Left colon (tissue), 2 donors: ENCODE results near the gene RNF126. TPM values are rescaled to one million over a fixed set of nuclear protein-coding genes. Genes with fewer than 3 reads are reported as not detected.
"Not testable (repeated sequence)": the region's sequence is repeated elsewhere in the genome, so short reads cannot be mapped to it uniquely, and the experiment has no call there.

ENCODE experiments used
- ATAC-seq: fragments of 200-7000 bp; cut with Tn5 transposase; one replicate; pipeline ENCODE4 v1.9.1; 2020; ENCODE audit warnings: mild to moderate bottlenecking, moderate library complexity
- DNase-seq, 2 donors: peaks; one replicate each; pipeline ENCODE4 v3.0.0-alpha.2; 2020
- intact Hi-C, 2 donors: fragments of 100-400 bp; cut with DNase I in 1 of 2; cut with micrococcal nuclease in 1 of 2; formaldehyde crosslinking; loops; one replicate each; pipeline versions ENCODE4 v1.11.2 to v1.14.0; 2022; cut with DNase I, micrococcal nuclease
- long read RNA-seq: library from polyadenylated mRNA; unstranded; transcript quantifications from one replicate; pipeline ENCODE4 v2.0.0, GENCODE V29; 2021
- total RNA-seq, 2 donors: library from RNA; stranded (reverse); fragmentation: NEBNext Ultra II Directional; extraction: Animal tissue kit (Norgen Biotek cat#: 25700); gene quantifications; one replicate each; pipeline ENCODE4 v1.2.1, GENCODE V29; 2021
- donor health status: DM: no; HTN: no; CAD: no.
- donor health status: DM: yes; HTN: yes; CAD: no.

The RNF126 gene
- 10 to 100 TPM; 60.1 to 73.1 TPM for total RNA-seq
- long read RNA-seq, transcript RNF126-201 (9 exons, 1,694 nt): major isoform, 83 of 129 reads
- long read RNA-seq, partial matches to known transcripts: 23 of 129 reads
- long read RNA-seq, other reads (novel, unspliced or antisense): 17 of 129 reads

GRCh38 chr19:662962-663681 lies at the start of gene RNF126:
TSS of gene RNF126 (minus strand) at chr19:663214. CDS start at chr19:663121, 93 bp downstream.
- DNase-seq (peak; percentile 85 to 94), ATAC-seq (peak; percentile 65)
- intact Hi-C loops: no loop called here

GRCh38 chr19:711254-711653 lies 48.2 kb upstream of the RNF126 start:
- DNase-seq (no peak), ATAC-seq (no peak)
- intact Hi-C loops: no loop called here

GRCh38 chr19:710767-711166 lies 47.8 kb upstream of the RNF126 start:
- ATAC-seq (no peak), DNase-seq (no peak)
- intact Hi-C loops: no loop called here

GRCh38 chr19:709965-710571 lies 47.1 kb upstream of the RNF126 start:
- ATAC-seq (no peak), DNase-seq (no peak)
- intact Hi-C loops: no loop called here

GRCh38 chr19:709196-709964 lies 46.4 kb upstream of the RNF126 start:
- DNase-seq: no peak
- intact Hi-C loops: no loop called here
- ATAC-seq: no peak

GRCh38 chr19:708154-709143 lies 45.4 kb upstream of the RNF126 start, which contains the start of gene PALM:
TSS of gene PALM (plus strand) at chr19:708935. CDS start at chr19:709147, 212 bp downstream.
- ATAC-seq (no peak), DNase-seq (no peak)
- intact Hi-C loops: no loop called here

- DNase-seq (no peak), ATAC-seq (no peak)
- intact Hi-C loops: no loop called here
Measured at GRCh38 chr19:704447-704741, 41.4 kb upstream of the RNF126 start.

GRCh38 chr19:703651-704446 lies 40.8 kb upstream of the RNF126 start:
- peak; percentile 73 to 76 for DNase-seq
- intact Hi-C loops: no loop called here
- ATAC-seq: peak; percentile 87

GRCh38 chr19:703329-703650 lies 40.3 kb upstream of the RNF126 start:
- intact Hi-C loops: no loop called here
- DNase-seq (no peak), ATAC-seq (no peak)

GRCh38 chr19:702847-703246 lies 39.8 kb upstream of the RNF126 start:
- intact Hi-C loops, ATAC-seq, DNase-seq: not testable (repeated sequence)

GRCh38 chr19:699885-700284 lies 36.9 kb upstream of the RNF126 start:
- ATAC-seq, DNase-seq, intact Hi-C loops: not testable (repeated sequence)

GRCh38 chr19:698529-698928 lies 35.5 kb upstream of the RNF126 start:
- intact Hi-C loops, ATAC-seq, DNase-seq: not testable (repeated sequence)

- DNase-seq: no peak
- no peak for ATAC-seq
- intact Hi-C loops: no loop called here
Measured at GRCh38 chr19:695352-695949, 32.4 kb upstream of the RNF126 start, which contains the start of gene PRSS57. TSS of gene PRSS57 (minus strand) at chr19:695452. CDS start at chr19:695430, 22 bp downstream.

- ATAC-seq (no peak), DNase-seq (no peak)
- intact Hi-C loops: no loop called here
Measured at GRCh38 chr19:694481-695351, 31.7 kb upstream of the RNF126 start.

- ATAC-seq (no peak), DNase-seq (no peak)
- intact Hi-C loops: no loop called here
Measured at GRCh38 chr19:690203-690602, 27.2 kb upstream of the RNF126 start.

- ATAC-seq (no peak), DNase-seq (no peak)
- intact Hi-C loops: no loop called here
Measured at GRCh38 chr19:688992-689391, 26.0 kb upstream of the RNF126 start.
